Right lobe of liver (tissue), 6 donors: Measurements from ENCODE around the gene MAS1. TPM values are rescaled to one million over a fixed set of nuclear protein-coding genes. Genes with fewer than 3 reads are reported as not detected.

Experiments used
- ATAC-seq, 4 donors: fragments of 200-7000 bp; cut with Tn5 transposase; one replicate each; pipeline ENCODE4 v1.9.1; 2020; ENCODE audit warnings: mild to moderate bottlenecking in 4 of 4, moderate library complexity in 4 of 4
- DNase-seq, 3 donors: peaks; one replicate each; pipeline ENCODE4 v3.0.0-alpha.2; 2020
- H3K27ac ChIP-seq, 3 donors: fragments of 200-600 bp; one replicate each; pipeline ENCODE4 v1.8.0; 2022
- H3K27me3 ChIP-seq, 2 donors: fragments of 200-600 bp; one replicate each; pipeline ENCODE4 v1.8.0; 2022
- H3K36me3 ChIP-seq, 4 donors: fragments of 200-600 bp; sonication (generic) in 1 of 4; one replicate each; pipeline versions ENCODE4 v1.5.1 to v1.8.0; 2017 to 2022; ENCODE audit warnings: control low read depth in 1 of 4
- H3K4me1 ChIP-seq, 4 donors: fragments of 200-600 bp; sonication (generic) in 1 of 4; one replicate each; pipeline versions ENCODE4 v1.5.1 to v1.8.0; 2017 to 2022; ENCODE audit warnings: control low read depth in 1 of 4
- H3K4me3 ChIP-seq, 3 donors: fragments of 200-600 bp; one replicate each; pipeline ENCODE4 v1.8.0; 2022
- H3K9me3 ChIP-seq, 4 donors: fragments of 200-600 bp; sonication (generic) in 1 of 4; one replicate each; pipeline versions ENCODE4 v1.5.1 to v1.8.0; 2017 to 2022; ENCODE audit warnings: control low read depth in 1 of 4
- CTCF ChIP-seq, 4 donors: fragments of 200-600 bp in 3 of 4; fragments of 450-650 bp in 1 of 4; IDR thresholded peaks; one replicate each; pipeline versions ENCODE4 v1.5.1 to v1.8.0; 2016 to 2022; ENCODE audit warnings: antibody characterized with exemption in 4 of 4, mild to moderate bottlenecking in 2 of 4
- POLR2A ChIP-seq: fragments of 450-650 bp; IDR thresholded peaks from one replicate; pipeline ENCODE4 v1.6.1; 2017; ENCODE audit warnings: antibody characterized with exemption, mild to moderate bottlenecking
- WGBS: methylation state at CpG from one replicate; pipeline ENCODE4 v1.1.6; 2018; ENCODE audit warnings: low coverage, low lambda C conversion rate; ENCODE audit not compliant: insufficient coverage; ENCODE audit errors: missing lambda C conversion rate; 5-methylcytosine and 5-hydroxymethylcytosine counted together
- intact Hi-C, 2 donors: fragments of 100-400 bp; cut with DNase I; formaldehyde crosslinking; loops; one replicate each; pipeline versions ENCODE4 v1.11.2 to v1.14.1; 2022
- total RNA-seq, 6 experiments: library from RNA; depleted of rRNA in 2 of 6; stranded (reverse); fragments of >200 nt in 2 of 6; fragmentation: NEBNext Ultra II Directional in 3 of 6; extraction: Animal tissue kit (Norgen Biotek cat#: 25700) in 3 of 6; gene quantifications; one replicate each; pipeline versions ENCODE4 v1.1.0 to v1.2.4, GENCODE V29; 2016 to 2023
- donor health status: DM: no; HTN: yes; CAD: no.
- donor health status: DM: no; HTN: no; CAD: no.
- donor health status: DM: no; HTN: no; CAD: no.
- donor health status: DM: no; HTN: yes; CAD: no.
- donor health status: DM: no; HTN: yes; CAD: no.

MAS1 gene
- total RNA-seq, 6 experiments from 2014 or later: not detected

GRCh38 chr6:159913862-159914564, 23.2 kb downstream of the MAS1 start:
- Histone ChIP-seq H3K9me3 (no peaks in the 10 kb centered on the region), H3K27me3 (no peaks in the 10 kb centered on the region), H3K36me3 (no peaks in the 10 kb centered on the region), H3K4me1 (peaks cover 0 to 32% (median 3%) of the 10 kb centered on the region in 4 donors), H3K4me3 (no peak overlapping the region), H3K27ac (no peak overlapping the region)
- TF ChIP-seq CTCF (IDR thresholded peaks at IDR 0.05): no peak
- no peak for TF ChIP-seq POLR2A
- no peak for DNase-seq
- intact Hi-C loops: no loop called here
- 81% methylated on average over 6 of the region's 6 CpGs for WGBS
- no peak for ATAC-seq

GRCh38 chr6:159914565-159914923, 23.8 kb downstream of the MAS1 start:
- ATAC-seq: peak; percentile 74 to 91 (median 89)
- H3K36me3 ChIP-seq: no peaks in the 10 kb centered on the region
- no peak overlapping the region for H3K27ac ChIP-seq
- peaks cover 0 to 32% (median 3%) of the 10 kb centered on the region in 4 donors for H3K4me1 ChIP-seq
- peak; percentile 27 to 84 (median 66) for DNase-seq
- no peaks in the 10 kb centered on the region for H3K9me3 ChIP-seq
- intact Hi-C loops: no loop called here
- no peak overlapping the region for H3K4me3 ChIP-seq
- no peaks in the 10 kb centered on the region for H3K27me3 ChIP-seq
- TF ChIP-seq POLR2A (no peak), CTCF (IDR thresholded peaks at IDR 0.05) (no peak)
- WGBS: 43% methylated on average over 3 of the region's 3 CpGs

- TF ChIP-seq POLR2A (no peak), CTCF (IDR thresholded peaks at IDR 0.05) (no peak)
- 78% methylated on average over 2 of the region's 2 CpGs for WGBS
Observed at GRCh38 chr6:159915397-159915796, 24.6 kb downstream of the MAS1 start.

GRCh38 chr6:159916237-159916636, 25.4 kb downstream of the MAS1 start:
- no peaks in the 10 kb centered on the region for H3K9me3 ChIP-seq
- no peaks in the 10 kb centered on the region for H3K27me3 ChIP-seq
- peaks cover 0 to 32% (median 3%) of the 10 kb centered on the region in 4 donors for H3K4me1 ChIP-seq
- TF ChIP-seq CTCF (IDR thresholded peaks at IDR 0.05): no peak
- TF ChIP-seq POLR2A: no peak
- no peak overlapping the region for H3K27ac ChIP-seq
- WGBS: 83% methylated on average over 2 of the region's 4 CpGs
- DNase-seq: no peak
- no peak overlapping the region for H3K4me3 ChIP-seq
- ATAC-seq: no peak
- intact Hi-C loops: no loop called here
- H3K36me3 ChIP-seq: no peaks in the 10 kb centered on the region

More at GRCh38 chr6:159915397-159915796, 24.6 kb downstream of the MAS1 start:
- intact Hi-C loops: no loop called here
- H3K4me1 ChIP-seq: peaks cover 0 to 32% (median 3%) of the 10 kb centered on the region in 4 donors
- ATAC-seq: peak in 2 of 4 donors; percentile 27 to 31
- H3K27ac ChIP-seq: no peak overlapping the region
- no peak for DNase-seq
- no peaks in the 10 kb centered on the region for H3K9me3 ChIP-seq
- no peaks in the 10 kb centered on the region for H3K36me3 ChIP-seq
- no peaks in the 10 kb centered on the region for H3K27me3 ChIP-seq
- no peak overlapping the region for H3K4me3 ChIP-seq
